ENCODE results near the gene NRIP3.

DNA sequence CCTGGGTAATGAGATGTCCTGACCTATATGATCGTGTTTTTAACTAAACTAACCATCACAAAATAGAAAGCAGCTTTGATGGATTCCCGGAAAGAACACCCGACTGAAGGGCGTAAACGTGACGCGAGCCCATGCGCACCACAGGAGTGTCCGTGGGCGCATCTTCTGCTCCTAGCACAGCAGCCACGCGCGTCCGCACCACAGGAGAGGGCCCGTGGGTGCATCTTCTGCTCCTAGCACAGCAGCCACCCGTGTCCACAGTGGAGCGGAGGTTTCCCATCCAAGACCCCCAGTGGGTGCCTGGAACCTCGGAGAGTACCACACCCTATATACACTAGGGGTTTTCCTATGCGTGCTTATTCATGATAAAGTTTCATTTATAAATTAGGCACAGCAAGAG lies 36.1 kb upstream of the NRIP3 start:
- TF ChIP-seq CTCF (IDR thresholded peaks at IDR 0.05) = no peak
- TF ChIP-seq POLR2A (IDR thresholded peaks at IDR 0.05) = no peak

All from Peyer's patch (tissue), 4 donors.